Transverse colon (tissue), 4 donors: Measurements from ENCODE around the gene ZRANB2. TPM values are rescaled to one million over a fixed set of nuclear protein-coding genes. Genes with fewer than 3 reads are reported as not detected.

ENCODE experiments used
- DNase-seq: peaks from one replicate; pipeline ENCODE4 v3.0.0-alpha.2; 2019
- H3K27ac ChIP-seq, 4 donors: fragments of 200-600 bp; sonication (generic); 2 replicates each; pipeline ENCODE4 v1.5.1; 2016 to 2018; ENCODE audit warnings: inconsistent platforms in 4 of 4
- H3K27me3 ChIP-seq: fragments of 200-600 bp; sonication (generic); 2 replicates; pipeline ENCODE4 v1.5.1; 2017; ENCODE audit warnings: inconsistent platforms
- H3K36me3 ChIP-seq, 4 donors: fragments of 200-600 bp; sonication (generic); 2 replicates each; pipeline ENCODE4 v1.5.1; 2017 to 2019; ENCODE audit warnings: inconsistent platforms in 4 of 4
- H3K4me1 ChIP-seq, 4 donors: fragments of 200-600 bp; sonication (generic); 2 replicates each; pipeline ENCODE4 v1.5.1; 2017 to 2020; ENCODE audit warnings: inconsistent platforms in 4 of 4
- H3K4me3 ChIP-seq, 4 donors: fragments of 200-600 bp; sonication (generic); 1 replicate in 1 of 4; 2 replicates in 3 of 4; pipeline versions ENCODE4 v1.5.1 to v1.6.1; 2017 to 2019; ENCODE audit warnings: inconsistent platforms in 4 of 4
- H3K9me3 ChIP-seq, 2 donors: fragments of 200-600 bp; sonication (generic); 2 replicates each; pipeline ENCODE4 v1.5.1; 2017 to 2019; ENCODE audit warnings: inconsistent platforms in 2 of 2
- CTCF ChIP-seq, 5 experiments: fragments of 200-600 bp in 3 of 5; fragments of 450-650 bp in 2 of 5; sonication (generic) in 3 of 5; IDR thresholded peaks; 1 replicate in 2 of 5; 2 replicates in 3 of 5; pipeline ENCODE4 v1.5.1; 2016 to 2017; ENCODE audit warnings: antibody characterized with exemption in 5 of 5, inconsistent platforms in 3 of 5, mild to moderate bottlenecking in 2 of 5, moderate library complexity in 1 of 5
- EP300 ChIP-seq: sonication (generic); formaldehyde crosslinking; IDR thresholded peaks from one replicate; pipeline ENCODE4 v1.6.1; 2017; ENCODE audit warnings: antibody characterized with exemption, low read depth
- POLR2A ChIP-seq: fragments of 450-650 bp; IDR thresholded peaks from one replicate; pipeline ENCODE4 v1.6.1; 2016; ENCODE audit warnings: antibody characterized with exemption, mild to moderate bottlenecking, moderate library complexity
- POLR2AphosphoS5 ChIP-seq, 3 donors: sonication (generic); formaldehyde crosslinking; IDR thresholded peaks; one replicate each; pipeline ENCODE4 v1.6.1; 2016; ENCODE audit warnings: antibody characterized with exemption in 3 of 3
- WGBS, 2 donors: methylation state at CpG; one replicate each; pipeline ENCODE4 v1.1.5; 2018; ENCODE audit warnings: low coverage in 1 of 2; 5-methylcytosine and 5-hydroxymethylcytosine counted together
- in situ Hi-C, 4 donors: fragments of 200-750 bp; cut with MboI; loops; one replicate each; pipeline versions ENCODE4 v1.15.0 to v1.15.1; 2017; ENCODE audit warnings: low sequenced_read_pairs in 3 of 4, low pct_ligation_motif_present in 1 of 4, low pct_unique_long_range_greater_than_20kb in 1 of 4
- intact Hi-C: fragments of 100-400 bp; cut with DNase I; formaldehyde crosslinking; loops from one replicate; pipeline ENCODE4 v1.15.1; 2023; ENCODE audit warnings: low total_unique reads
- total RNA-seq, 4 donors: library from RNA; depleted of rRNA; stranded (reverse); fragments of >200 nt; gene quantifications; one replicate each; pipeline ENCODE4 v1.1.0, GENCODE V29; 2016

ZRANB2 gene
- total RNA-seq, 4 donors from 2014 or later, result 90.9 to 352 (median 187) TPM

- Histone ChIP-seq H3K27ac (no peak overlapping the region), H3K27me3 (no peaks in the 10 kb centered on the region), H3K4me3 (no peak overlapping the region), H3K9me3 (no peaks in the 10 kb centered on the region), H3K4me1 (peaks cover 0 to 14% (median 0%) of the 10 kb centered on the region in 4 donors), H3K36me3 (peaks cover 0 to 99% (median 46%) of the 10 kb centered on the region in 4 donors)
- 67 to 77% methylated on average over 6 of the region's 6 CpGs for WGBS, 2 donors
- intact Hi-C loops (loop anchor here (10.0 kb wide), 1 partner anchor 844 kb away; the partner anchor contains the start of gene SRSF11), in situ Hi-C loops (loop anchor here (25.0 kb wide), 2 partner anchors 631 to 831 kb away; no protein-coding TSS in a partner anchor)
- TF ChIP-seq CTCF (IDR thresholded peaks at IDR 0.05) (no peak), EP300 (no peak), POLR2AphosphoS5 (IDR thresholded peaks at IDR 0.05) (no peak), POLR2A (no peak)
- no peak for DNase-seq
Observed at GRCh38 chr1:71068325-71069240, 12.3 kb downstream of the ZRANB2 start.

GRCh38 chr1:71054791-71055190 lies 26.0 kb downstream of the ZRANB2 start:
- no peak overlapping the region for H3K27ac ChIP-seq
- no peak overlapping the region for H3K4me3 ChIP-seq
- in situ Hi-C loops (loop anchor here (5.0 to 25.0 kb wide), 4 partner anchors 370 to 817 kb away; no protein-coding TSS in a partner anchor), intact Hi-C loops (no loop called here)
- no peaks in the 10 kb centered on the region for H3K9me3 ChIP-seq
- peaks cover 0 to 14% (median 6%) of the 10 kb centered on the region in 4 donors for H3K36me3 ChIP-seq
- DNase-seq, result no peak
- peaks cover under 1% of the 10 kb centered on the region for H3K27me3 ChIP-seq
- H3K4me1 ChIP-seq, result no peaks in the 10 kb centered on the region
- 57 to 67% methylated on average over 6 of the region's 6 CpGs for WGBS, 2 donors
- TF ChIP-seq CTCF (IDR thresholded peaks at IDR 0.05), result no peak
- TF ChIP-seq POLR2AphosphoS5 (IDR thresholded peaks at IDR 0.05), result no peak
- TF ChIP-seq POLR2A, result no peak
- no peak for TF ChIP-seq EP300

GRCh38 chr1:71054281-71054731 lies 26.5 kb downstream of the ZRANB2 start:
- peaks cover 0 to 12% (median 5%) of the 10 kb centered on the region in 4 donors for H3K36me3 ChIP-seq
- in situ Hi-C loops (loop anchor here (5.0 to 25.0 kb wide), 4 partner anchors 370 to 817 kb away; no protein-coding TSS in a partner anchor), intact Hi-C loops (no loop called here)
- DNase-seq, result no peak
- TF ChIP-seq EP300 (no peak), POLR2AphosphoS5 (IDR thresholded peaks at IDR 0.05) (peak in 2 of 3 donors; percentile 42 to 66), POLR2A (peak; percentile 17), CTCF (IDR thresholded peaks at IDR 0.05) (no peak)
- H3K27me3 ChIP-seq, result peaks cover 5% of the 10 kb centered on the region
- WGBS, 2 donors, result 73% methylated on average over 14 of the region's 15 CpGs; no CpG with 5 or more reads in 1 of the 2 donors
- H3K4me3 ChIP-seq, result no peak overlapping the region
- H3K4me1 ChIP-seq, result no peaks in the 10 kb centered on the region
- no peak overlapping the region for H3K27ac ChIP-seq
- H3K9me3 ChIP-seq, result no peaks in the 10 kb centered on the region

DNA sequence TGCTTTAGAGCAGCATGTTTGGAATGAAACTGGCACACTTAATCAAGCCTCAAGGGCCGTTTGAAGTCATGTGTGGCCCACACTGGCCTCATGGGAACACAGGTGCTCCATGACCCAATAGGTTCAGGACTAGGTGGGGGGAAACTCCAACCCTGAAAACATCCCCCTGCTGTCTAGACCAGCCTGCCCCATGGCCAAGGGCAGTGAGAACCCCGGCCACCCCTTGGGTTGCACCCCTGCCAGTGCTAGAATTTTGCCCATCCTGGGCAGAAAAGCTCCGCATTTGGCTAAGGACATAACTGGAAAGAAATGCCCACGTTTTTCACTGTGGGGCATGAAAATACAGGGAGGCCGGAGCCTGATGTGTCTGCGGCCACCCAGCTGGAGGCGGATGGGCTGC lies 27.1 kb downstream of the ZRANB2 start:
- Histone ChIP-seq H3K4me1 (no peaks in the 10 kb centered on the region), H3K27ac (no peak overlapping the region), H3K4me3 (no peak overlapping the region), H3K27me3 (peaks cover 11% of the 10 kb centered on the region), H3K9me3 (no peaks in the 10 kb centered on the region), H3K36me3 (peaks cover 0 to 6% (median 3%) of the 10 kb centered on the region in 4 donors)
- no peak for DNase-seq
- WGBS, 2 donors, result 57 to 90% methylated on average over 2 to 7 of the region's 7 CpGs
- intact Hi-C loops (no loop called here), in situ Hi-C loops (loop anchor here (5.0 to 25.0 kb wide), 4 partner anchors 369 to 816 kb away; no protein-coding TSS in a partner anchor)
- TF ChIP-seq EP300 (no peak), CTCF (IDR thresholded peaks at IDR 0.05) (no peak), POLR2AphosphoS5 (IDR thresholded peaks at IDR 0.05) (peak in 2 of 3 donors; percentile 10 to 13), POLR2A (peak; percentile 13)
